ENCODE data around the gene UBE3B.

Gene UBE3B

DNA sequence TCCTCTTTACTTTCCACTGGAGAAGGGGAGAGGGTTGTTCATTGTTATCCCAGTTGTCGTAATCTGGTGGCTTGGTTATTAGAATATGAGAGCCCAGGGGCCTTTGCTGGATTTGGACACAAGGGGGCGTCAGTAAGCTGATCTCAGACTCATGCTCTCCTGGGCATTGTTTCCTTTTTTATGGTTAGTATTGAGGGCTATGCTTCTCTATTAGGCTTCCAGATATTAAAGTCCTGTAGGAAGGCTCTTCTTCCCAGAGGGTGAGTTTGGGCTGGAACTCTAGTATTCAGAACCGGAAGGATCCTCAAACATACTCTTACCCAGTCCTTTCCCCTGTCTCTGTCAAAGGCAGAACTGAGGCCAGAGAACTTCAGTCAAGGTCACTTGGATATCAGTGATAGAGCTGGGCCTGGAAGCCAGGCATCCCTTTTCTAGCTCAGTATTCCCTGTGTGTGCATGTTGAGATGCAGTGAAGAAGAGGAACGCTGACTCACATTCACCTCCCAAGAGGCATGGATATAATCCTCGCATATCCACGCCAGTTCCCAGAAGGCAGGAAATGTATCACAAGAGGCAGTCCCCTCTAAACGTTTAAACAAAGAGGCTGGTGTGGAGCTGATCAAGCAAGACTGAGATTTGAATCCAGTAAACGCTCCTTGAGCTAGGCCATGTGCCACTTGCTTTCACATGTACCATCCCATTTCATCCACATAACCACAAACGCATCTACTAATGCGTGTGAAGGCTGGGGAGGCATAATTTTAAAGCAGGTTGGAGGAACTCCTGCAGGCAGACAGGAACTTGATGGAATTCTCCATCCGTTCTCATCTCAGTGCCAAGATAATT is 41.6 kb downstream of the UBE3B start:
- peaks cover 39% of the 10 kb centered on the region for H3K36me3 ChIP-seq
- H3K4me3 ChIP-seq (ENCODE audit: low read depth, low read length), result no peak overlapping the region
- H3K9me3 ChIP-seq (ENCODE audit: severe bottlenecking), result no peaks in the 10 kb centered on the region
- no peaks in the 10 kb centered on the region for H3K27me3 ChIP-seq (ENCODE audit: insufficient read depth, low read depth, severe bottlenecking)
- TF ChIP-seq, protein P1, sequence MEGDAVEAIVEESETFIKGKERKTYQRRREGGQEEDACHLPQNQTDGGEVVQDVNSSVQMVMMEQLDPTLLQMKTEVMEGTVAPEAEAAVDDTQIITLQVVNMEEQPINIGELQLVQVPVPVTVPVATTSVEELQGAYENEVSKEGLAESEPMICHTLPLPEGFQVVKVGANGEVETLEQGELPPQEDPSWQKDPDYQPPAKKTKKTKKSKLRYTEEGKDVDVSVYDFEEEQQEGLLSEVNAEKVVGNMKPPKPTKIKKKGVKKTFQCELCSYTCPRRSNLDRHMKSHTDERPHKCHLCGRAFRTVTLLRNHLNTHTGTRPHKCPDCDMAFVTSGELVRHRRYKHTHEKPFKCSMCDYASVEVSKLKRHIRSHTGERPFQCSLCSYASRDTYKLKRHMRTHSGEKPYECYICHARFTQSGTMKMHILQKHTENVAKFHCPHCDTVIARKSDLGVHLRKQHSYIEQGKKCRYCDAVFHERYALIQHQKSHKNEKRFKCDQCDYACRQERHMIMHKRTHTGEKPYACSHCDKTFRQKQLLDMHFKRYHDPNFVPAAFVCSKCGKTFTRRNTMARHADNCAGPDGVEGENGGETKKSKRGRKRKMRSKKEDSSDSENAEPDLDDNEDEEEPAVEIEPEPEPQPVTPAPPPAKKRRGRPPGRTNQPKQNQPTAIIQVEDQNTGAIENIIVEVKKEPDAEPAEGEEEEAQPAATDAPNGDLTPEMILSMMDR (IDR thresholded peaks at IDR 0.05; ENCODE audit: low read depth, low read length), result peak; percentile 83
- peak overlapping the region; percentile 86 for H3K27ac ChIP-seq
- DNase-seq, result peak; percentile 80

DNA sequence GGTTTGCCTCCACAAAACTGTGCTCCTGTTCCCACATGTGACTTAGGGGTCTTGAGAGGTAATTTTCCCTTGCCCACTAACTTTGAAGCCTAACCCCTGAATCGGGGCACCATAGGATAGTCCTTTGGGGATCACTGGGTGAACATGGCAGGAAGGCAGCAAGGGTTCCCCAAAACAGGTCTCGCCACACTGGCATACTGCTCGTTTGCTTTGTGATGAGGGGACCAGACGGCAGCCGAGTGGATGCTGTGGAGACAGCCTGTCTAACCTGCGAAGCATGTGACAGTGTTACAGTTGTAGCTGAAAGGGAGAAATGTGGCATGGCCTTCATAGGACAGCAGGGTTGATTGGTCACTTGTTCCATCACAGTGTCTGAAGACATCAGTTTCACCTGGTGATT is 42.4 kb downstream of the UBE3B start:
- H3K9me3 ChIP-seq (ENCODE audit: severe bottlenecking), result no peaks in the 10 kb centered on the region
- H3K36me3 ChIP-seq, result peaks cover 39% of the 10 kb centered on the region
- no peak overlapping the region for H3K4me3 ChIP-seq (ENCODE audit: low read depth, low read length)
- no peak for DNase-seq
- TF ChIP-seq, protein P1 (IDR thresholded peaks at IDR 0.05; ENCODE audit: low read depth, low read length), result no peak
- H3K27me3 ChIP-seq (ENCODE audit: insufficient read depth, low read depth, severe bottlenecking), result no peaks in the 10 kb centered on the region
- peak overlapping the region; percentile 86 for H3K27ac ChIP-seq

DNA sequence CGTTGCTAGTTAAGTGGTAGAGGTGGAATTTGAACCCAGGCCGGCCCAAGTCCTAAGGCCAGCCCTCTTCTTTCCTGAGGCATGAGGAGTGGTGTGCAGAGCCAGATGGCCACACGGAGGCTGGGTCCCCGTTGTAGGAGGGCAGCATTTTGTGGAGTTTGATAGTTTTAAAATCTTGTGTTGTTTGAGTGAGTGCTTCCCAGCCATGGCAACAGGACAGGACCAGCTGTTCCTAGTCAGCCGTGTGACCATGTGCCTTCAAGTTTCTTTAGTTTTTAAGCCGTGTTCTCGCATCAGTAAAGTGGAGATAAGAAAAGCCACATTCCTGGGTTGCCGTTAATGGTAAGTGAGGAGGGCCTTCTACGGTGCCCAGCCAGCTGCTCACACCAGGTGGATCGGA is 44.4 kb downstream of the UBE3B start:
- H3K36me3 ChIP-seq, result peaks cover 30% of the 10 kb centered on the region

DNA sequence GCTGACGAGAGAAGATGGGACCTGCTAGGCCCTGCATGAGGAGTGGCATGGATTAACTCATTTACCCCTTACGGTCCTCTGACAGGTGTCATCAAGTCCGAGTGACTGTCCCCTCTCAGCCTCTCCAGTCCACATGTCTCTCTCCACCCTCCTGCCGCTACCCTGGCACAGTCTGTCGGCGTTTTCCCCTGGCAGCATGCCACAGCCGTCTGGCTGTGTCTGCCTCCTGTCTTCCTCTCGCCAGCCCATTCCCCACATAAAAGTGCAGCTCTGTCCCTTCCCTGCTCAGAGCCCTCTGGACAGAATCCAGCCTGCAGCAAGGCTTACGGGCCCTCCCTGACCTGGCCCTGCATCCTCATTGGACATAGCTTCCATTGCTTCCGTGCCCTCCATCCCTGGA is 45.6 kb downstream of the UBE3B start:
- no peaks in the 10 kb centered on the region for H3K9me3 ChIP-seq (ENCODE audit: severe bottlenecking)
- H3K27ac ChIP-seq, result peak overlapping the region; percentile 97
- TF ChIP-seq, protein P1 (IDR thresholded peaks at IDR 0.05; ENCODE audit: low read depth, low read length), result no peak
- DNase-seq, result no peak
- no peak overlapping the region for H3K4me3 ChIP-seq (ENCODE audit: low read depth, low read length)
- H3K27me3 ChIP-seq (ENCODE audit: insufficient read depth, low read depth, severe bottlenecking), result no peaks in the 10 kb centered on the region
- peaks cover 20% of the 10 kb centered on the region for H3K36me3 ChIP-seq

More for the DNA sequence above, 44.4 kb downstream of the UBE3B start:
- Histone ChIP-seq H3K27me3 (ENCODE audit: insufficient read depth, low read depth, severe bottlenecking) (no peaks in the 10 kb centered on the region), H3K27ac (peak overlapping the region; percentile 97), H3K9me3 (ENCODE audit: severe bottlenecking) (no peaks in the 10 kb centered on the region), H3K4me3 (ENCODE audit: low read depth, low read length) (no peak overlapping the region)
- no peak for DNase-seq
- TF ChIP-seq, protein P1 (IDR thresholded peaks at IDR 0.05; ENCODE audit: low read depth, low read length), result no peak

DNA sequence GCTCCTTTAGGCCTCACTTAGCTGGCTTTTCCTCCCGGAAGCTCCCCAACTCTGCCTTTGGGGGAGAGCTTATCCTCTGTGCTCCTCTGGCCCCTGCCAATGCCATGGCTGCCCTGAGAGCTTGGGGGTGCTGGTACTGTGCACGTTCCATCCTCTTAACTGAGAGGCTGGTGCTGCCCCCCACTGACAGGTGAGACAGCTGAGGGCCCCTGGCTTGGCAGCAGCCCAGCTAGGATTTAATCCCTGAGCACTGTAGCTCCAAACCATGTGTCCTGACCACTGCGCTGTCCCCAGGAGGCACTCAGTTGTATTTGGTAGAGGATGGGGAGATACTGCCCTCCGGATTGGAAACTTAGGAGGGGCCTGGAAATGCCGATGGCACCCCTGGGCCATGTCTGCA is 46.1 kb downstream of the UBE3B start:
- TF ChIP-seq, protein P1 (IDR thresholded peaks at IDR 0.05; ENCODE audit: low read depth, low read length), result no peak; the same call in 1 of the 2 replicates
- DNase-seq, result peak; percentile 61
- Histone ChIP-seq H3K36me3 (peaks cover 20% of the 10 kb centered on the region), H3K9me3 (ENCODE audit: severe bottlenecking) (no peaks in the 10 kb centered on the region), H3K27ac (peak overlapping the region; percentile 97), H3K4me3 (ENCODE audit: low read depth, low read length) (no peak overlapping the region), H3K27me3 (ENCODE audit: insufficient read depth, low read depth, severe bottlenecking) (no peaks in the 10 kb centered on the region)
